ENCODE results near the gene TTLL8.

DNA sequence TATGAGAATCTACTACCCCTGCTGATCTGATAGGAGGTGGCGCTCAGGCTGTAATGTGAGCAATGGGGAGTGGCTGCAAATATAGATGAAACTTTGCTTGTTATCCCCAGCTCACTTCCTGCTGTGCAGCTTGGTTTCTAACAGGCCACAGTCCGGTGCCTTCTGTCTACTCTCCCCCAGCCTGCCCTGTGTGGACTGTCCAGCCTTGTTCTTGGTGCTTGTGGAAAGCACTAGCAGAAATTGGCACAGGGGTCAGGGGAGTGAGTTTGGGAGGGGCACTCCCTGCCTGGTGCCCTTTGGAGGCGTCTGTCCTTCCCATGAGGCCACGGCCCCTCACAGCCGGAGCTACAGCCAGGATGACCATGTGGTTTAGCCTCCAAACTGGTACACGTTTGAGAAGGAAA lies 46.0 kb upstream of the TTLL8 start:
- TF ChIP-seq, protein P1, sequence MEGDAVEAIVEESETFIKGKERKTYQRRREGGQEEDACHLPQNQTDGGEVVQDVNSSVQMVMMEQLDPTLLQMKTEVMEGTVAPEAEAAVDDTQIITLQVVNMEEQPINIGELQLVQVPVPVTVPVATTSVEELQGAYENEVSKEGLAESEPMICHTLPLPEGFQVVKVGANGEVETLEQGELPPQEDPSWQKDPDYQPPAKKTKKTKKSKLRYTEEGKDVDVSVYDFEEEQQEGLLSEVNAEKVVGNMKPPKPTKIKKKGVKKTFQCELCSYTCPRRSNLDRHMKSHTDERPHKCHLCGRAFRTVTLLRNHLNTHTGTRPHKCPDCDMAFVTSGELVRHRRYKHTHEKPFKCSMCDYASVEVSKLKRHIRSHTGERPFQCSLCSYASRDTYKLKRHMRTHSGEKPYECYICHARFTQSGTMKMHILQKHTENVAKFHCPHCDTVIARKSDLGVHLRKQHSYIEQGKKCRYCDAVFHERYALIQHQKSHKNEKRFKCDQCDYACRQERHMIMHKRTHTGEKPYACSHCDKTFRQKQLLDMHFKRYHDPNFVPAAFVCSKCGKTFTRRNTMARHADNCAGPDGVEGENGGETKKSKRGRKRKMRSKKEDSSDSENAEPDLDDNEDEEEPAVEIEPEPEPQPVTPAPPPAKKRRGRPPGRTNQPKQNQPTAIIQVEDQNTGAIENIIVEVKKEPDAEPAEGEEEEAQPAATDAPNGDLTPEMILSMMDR (IDR thresholded peaks at IDR 0.05): no peak
- TF ChIP-seq POLR2AphosphoS5 (IDR thresholded peaks at IDR 0.05; ENCODE audit: low read depth, low read length): no peak

All from Panc1 (cell line).